Smooth muscle cell of the brain vasculature (primary cell): Measurements from ENCODE around the gene IL22RA2.

Experiments used
- DNase-seq: peaks from one replicate; pipeline ENCODE4 v3.0.0-alpha.2; 2012; ENCODE audit warnings: low read depth, low spot score

IL22RA2 gene

DNA sequence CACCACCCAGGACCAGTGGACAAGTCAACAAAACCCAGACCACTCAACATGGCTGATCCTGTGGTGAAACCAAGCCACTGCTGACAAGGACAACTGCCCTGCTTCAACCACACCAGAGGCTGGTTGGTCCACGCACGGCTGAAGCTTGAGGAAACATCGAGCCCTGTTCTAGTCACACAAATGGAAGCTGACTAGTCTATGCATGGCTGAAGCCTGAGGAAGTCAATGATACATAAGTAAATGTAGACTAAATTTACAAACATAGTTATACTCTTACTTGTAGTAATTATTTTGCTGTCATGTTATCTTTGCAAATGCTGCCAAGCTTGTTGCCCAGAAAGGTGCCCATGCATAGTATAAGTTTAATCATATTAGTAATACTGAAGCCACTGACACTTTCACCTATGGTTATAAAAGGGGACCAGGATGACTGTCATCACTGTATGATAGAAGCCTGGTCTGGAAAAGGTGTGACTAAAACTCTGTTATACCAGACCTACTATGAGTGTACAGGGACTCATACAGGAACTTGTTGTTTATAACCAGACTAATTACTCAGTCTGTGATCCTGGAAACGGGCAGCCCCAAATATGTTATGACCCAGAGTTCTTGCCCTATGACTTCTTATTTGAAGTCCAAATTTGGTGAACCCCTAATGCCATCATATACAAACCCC lies 5.6 kb downstream of the IL22RA2 start:
- DNase-seq: no peak

DNA sequence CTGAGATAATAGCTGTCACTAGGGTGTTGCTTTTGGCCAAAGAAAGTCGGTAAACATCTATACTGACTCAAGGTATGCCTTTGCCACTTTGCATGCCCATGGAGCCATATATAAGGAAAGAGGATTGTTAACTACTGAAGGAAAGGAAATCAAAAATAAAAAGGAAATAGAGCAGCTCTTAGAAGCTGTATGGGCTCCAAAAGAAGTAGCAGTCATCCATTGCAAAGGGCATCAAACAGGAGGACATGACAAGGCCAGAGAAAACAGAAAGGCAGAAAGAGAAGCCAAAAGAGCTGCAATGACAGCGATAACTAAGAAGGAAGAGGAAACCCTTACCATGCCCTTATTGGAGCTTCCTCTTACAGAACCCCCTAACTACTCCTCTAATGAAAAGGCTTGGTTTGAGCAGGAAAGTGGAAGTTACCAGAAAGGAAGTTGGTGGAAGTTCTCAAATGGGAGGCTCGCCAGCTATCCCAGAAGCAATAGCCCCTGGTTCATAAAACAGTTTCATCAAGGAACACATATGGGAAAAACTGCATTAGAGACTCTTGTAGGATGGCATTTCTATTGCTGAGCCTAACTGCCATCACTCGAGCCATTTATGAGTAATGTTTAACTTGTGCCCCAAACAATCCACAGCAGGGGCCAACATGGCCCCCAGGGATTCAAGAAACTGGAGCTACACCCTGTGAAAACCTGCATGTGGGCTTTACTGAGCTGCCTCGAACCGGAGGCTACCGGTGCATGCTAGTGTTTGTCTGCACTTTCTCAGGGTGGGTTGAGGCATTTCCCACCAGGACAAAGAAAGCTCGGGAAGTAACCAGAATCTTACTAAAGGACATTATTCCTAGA lies 7.0 kb downstream of the IL22RA2 start:
- DNase-seq: no peak

DNA sequence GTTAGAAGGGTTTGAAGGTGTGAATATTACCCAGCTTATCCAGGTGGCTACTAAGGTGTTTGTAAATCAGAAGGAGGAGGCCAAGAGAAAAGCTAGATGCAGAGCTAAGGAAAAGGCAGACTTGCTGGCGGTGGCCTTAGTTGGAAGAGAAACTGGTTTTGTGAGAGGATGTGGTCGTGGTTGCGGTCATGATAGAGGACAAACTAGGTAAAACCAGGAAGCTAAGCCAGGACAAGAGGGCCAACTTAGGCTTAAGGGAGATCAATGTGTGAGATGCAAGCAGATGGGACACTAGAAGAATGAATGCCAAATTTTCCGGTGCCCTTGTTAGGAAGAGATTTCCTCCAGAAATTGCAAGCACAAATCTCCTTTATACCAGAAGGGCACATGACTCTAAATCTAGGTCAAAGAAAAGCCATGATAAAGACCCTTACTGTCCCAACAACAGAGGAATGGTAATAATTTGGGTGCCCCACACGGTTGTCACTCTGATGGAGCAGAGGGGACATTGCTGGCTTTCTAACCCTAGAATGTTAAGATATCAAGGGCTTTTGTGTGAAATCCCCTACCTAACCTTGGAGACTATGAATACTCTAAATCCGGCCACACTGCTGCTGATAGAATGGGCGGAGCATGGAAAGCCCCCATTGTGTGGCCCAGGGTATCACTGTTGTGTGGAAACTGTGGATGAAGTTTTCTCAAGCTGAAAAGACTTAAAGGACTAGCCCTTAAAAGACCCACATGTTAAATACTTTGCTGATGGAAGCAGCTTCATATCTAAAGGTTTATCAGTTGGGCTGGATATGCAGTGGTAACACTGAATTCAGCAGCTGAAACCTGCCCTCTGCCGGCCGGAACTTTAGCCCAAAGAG lies 7.8 kb downstream of the IL22RA2 start:
- no peak for DNase-seq

- DNase-seq: no peak
Observed at GRCh38 chr6:137163732-137164318, 9.6 kb downstream of the IL22RA2 start.

GRCh38 chr6:137162692-137163306 lies 10.6 kb downstream of the IL22RA2 start:
- DNase-seq: no peak

- DNase-seq: no peak
Observed at GRCh38 chr6:137161949-137162348, 11.5 kb downstream of the IL22RA2 start.

GRCh38 chr6:137160763-137161162 lies 12.7 kb downstream of the IL22RA2 start:
- no peak for DNase-seq

GRCh38 chr6:137159912-137160311 lies 13.5 kb downstream of the IL22RA2 start:
- no peak for DNase-seq

DNA sequence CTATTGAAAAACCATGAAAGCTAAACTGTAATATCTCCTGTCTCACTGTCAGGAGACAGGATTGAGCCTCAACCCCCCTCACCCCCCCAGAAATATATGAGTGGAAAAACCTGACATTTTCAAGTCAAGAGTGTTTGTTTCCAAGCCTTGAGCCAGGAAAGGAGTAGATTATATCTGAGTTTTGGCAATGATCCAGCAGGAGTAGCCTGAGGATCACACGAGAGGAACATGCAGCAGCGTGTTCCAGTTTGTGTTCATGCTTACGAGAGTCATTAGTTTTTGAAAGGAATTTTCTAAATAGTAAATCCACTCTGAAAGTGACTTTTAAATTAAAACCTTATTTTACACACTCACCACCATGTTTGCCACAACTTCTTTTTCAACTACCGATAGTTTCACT lies 15.8 kb downstream of the IL22RA2 start:
- no peak for DNase-seq

GRCh38 chr6:137156650-137157049 lies 16.8 kb downstream of the IL22RA2 start:
- DNase-seq: no peak

DNA sequence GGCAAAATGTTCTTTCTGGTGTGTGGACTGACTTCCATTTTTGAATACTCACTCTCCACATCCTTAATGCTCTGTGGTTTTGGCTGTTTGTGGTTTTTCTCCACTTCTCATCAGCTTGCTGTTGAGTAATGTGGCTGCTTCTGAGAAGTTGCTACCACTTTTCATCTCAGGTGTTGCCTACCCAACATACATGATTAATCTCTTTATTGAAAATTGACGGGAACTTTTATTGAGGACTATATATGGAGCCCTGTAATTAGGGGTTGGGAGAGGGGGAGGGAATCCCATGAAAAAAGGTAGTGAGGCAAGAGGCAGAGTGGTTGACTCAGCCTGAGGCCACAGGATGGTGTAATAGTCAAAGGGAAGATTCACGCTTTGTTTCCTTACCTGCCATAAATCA lies 17.6 kb downstream of the IL22RA2 start:
- DNase-seq: no peak

DNA sequence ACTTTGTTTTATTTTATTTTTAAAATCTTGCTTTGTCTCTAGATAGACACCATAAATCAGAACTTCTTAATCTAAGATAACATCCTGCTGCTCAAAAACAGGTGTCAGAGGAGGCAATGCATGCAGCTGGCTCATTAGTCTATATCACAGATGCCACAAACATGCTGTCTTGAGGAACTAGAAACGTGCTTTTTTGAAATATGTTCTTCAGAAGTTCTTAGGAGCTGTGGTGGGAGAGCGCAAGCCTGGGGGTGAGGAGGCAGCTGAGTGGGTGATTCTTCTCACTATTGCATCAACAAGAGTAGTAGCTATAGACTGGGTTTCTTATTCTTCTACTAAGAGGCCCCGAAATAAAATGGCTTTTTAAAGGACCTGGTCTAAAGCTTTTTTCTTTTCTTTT lies 23.4 kb downstream of the IL22RA2 start:
- DNase-seq: no peak

GRCh38 chr6:137149035-137149393 lies 24.4 kb downstream of the IL22RA2 start:
- no peak for DNase-seq

DNA sequence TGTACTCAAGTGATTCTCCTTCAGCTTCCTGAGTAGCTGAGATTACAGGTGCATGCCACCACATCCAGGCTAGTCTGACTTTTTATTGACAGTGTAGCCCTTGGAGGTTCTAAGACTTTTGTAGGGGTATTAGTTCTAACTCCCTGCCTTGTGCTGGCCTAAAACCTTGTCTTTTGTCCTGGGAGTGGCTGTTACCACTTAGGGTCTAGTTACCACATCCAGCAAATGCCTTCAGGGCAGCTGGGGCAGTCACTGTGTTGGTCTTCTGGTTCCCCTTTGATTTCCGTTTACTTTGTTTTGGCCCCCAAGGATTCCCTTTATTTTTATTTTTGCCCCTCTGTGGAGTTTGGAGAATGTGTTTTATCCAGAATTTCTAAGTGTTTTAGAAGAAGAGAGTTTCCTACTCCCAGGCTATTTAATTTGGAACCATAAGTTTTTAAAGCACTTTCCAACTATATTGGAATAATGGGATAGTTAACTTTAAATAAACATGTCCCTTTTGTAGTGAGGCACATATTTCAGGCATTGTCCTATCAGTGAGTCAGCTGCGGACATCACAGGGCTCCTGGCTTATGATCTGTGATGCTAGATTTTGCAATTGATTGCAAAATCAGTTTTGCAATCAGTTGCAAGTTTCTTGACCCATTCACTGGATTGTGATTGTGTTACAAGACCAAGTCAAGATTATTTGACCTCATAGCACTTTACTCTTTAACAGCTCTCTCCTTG lies 25.0 kb downstream of the IL22RA2 start:
- no peak for DNase-seq

DNA sequence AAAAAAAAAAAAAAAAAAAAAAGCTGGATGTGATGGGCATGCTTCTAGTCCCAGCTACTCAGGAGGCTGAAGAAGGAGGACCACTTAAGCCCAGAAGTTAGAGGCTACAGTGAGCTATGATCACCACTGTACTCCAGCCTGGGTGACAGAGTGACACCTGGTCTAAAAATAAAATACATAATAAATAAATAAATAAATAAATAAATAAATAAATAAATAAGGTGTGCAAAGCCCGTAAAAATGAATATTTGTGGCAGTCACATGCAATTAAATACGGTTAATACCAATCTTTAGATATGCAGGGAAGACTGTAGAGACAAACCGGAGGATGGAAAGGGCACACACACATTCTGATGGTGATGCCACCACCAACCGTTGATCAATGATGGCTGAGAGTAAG lies 26.2 kb downstream of the IL22RA2 start:
- no peak for DNase-seq

DNA sequence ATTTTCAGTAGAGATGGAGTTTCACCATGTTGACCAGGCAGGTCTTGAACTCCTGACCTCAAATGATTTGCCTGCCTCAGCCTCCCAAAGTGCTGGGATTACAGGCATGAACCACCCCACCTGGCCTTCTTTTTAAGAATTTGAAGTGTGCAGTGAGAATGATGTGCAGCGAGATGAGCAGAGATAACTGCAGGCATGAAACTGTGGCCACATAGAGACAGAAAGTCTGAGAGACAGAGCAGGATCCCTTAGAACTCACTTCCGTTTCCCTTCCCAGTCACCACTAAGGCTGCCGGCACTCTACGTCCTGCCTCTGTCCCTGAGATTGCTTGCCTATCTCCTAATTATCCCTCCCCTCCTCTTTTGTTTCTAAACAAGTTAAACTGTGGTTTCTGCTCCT lies 27.2 kb downstream of the IL22RA2 start:
- no peak for DNase-seq

DNA sequence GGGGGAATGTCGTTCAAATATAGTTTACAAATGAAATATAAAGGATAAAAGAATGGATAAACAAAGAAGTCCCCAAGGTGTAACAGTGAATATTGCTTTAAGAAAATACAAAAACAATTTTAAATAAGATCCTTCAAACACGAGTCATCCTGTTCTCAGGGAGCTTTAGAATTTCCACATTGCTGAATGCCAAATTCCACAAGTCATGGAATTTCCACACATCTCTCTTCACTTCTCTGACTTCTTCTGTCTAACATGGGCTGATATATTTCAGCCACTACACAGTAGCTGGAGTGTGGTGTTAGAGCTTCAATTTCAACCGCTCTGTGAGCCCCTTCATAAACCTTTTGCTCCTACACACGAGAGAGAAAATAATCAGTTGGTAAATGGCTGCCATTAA lies 28.0 kb downstream of the IL22RA2 start:
- DNase-seq: no peak

- no peak for DNase-seq
Observed at GRCh38 chr6:137136065-137136464, 37.4 kb downstream of the IL22RA2 start.

DNA sequence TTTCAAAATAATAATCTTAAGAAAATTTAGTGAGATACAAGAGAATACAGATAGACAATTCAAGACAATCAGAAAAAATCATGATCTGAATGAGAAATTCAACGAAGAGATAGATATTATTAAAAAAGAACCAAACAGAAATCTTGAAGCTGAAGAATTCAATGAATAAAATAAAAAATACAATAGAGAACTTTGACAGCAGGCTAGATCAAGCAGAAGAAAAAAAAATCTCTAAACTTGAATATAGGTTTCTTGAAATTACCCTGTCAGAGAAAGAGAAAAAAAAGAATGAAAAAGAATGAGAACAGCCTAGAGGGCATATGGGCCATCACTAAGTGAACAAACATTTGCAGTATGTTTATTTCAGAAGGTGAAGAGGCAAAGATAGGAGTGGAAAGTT lies 39.0 kb downstream of the IL22RA2 start:
- DNase-seq: no peak

DNA sequence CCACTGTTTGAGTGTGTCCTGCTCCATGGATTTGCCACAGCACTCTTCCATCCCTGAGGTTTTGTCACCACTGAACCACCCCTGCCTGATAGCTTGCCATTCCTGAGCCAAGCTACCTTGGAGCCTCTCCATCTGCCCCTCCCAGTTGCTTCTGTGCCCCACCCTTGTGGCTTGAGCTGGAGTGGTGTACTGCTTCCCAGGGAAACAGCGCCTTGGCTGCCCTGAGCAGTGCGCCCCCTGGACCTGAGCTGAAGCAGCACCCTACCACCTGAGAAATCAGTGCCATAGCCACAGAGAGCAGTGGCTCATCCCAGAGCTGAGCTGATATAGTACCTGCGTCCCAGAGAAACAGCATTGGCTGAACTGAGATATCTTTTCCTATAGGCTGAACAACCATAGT lies 40.3 kb downstream of the IL22RA2 start:
- DNase-seq: no peak
